Liver (tissue), 9 donors: ENCODE measurements around the gene MAMSTR. TPM values are rescaled to one million over a fixed set of nuclear protein-coding genes. Genes with fewer than 3 reads are reported as not detected.

ENCODE experiments used
- DNase-seq: peaks from one replicate; pipeline ENCODE4 v3.0.0-alpha.2; 2017; ENCODE audit warnings: low spot score
- H3K27ac ChIP-seq, 2 donors: one replicate each; pipeline ENCODE4 v1.7.0; 2013; ENCODE audit warnings: inconsistent platforms in 2 of 2, low read length in 2 of 2, control low read depth in 1 of 2, low read depth in 1 of 2, mild to moderate bottlenecking in 1 of 2
- H3K27me3 ChIP-seq, 4 donors: one replicate each; pipeline versions ENCODE4 v1.6.1 to v1.7.0; 2013; ENCODE audit warnings: low read length in 3 of 4, inconsistent platforms in 1 of 4, mild to moderate bottlenecking in 1 of 4, moderate library complexity in 1 of 4; ENCODE audit not compliant: control insufficient read depth in 4 of 4, insufficient read depth in 4 of 4
- H3K36me3 ChIP-seq, 4 donors: one replicate each; pipeline versions ENCODE4 v1.6.1 to v1.7.0; 2013; ENCODE audit warnings: low read length in 3 of 4, mild to moderate bottlenecking in 3 of 4, low read depth in 1 of 4, moderate library complexity in 1 of 4; ENCODE audit not compliant: control insufficient read depth in 4 of 4, insufficient read depth in 3 of 4
- H3K4me1 ChIP-seq, 4 donors: one replicate each; pipeline versions ENCODE4 v1.6.1 to v1.7.0; 2013; ENCODE audit warnings: low read length in 3 of 4, mild to moderate bottlenecking in 3 of 4, moderate library complexity in 1 of 4; ENCODE audit not compliant: control insufficient read depth in 4 of 4, insufficient read depth in 4 of 4
- H3K4me3 ChIP-seq, 3 donors: one replicate each; pipeline versions ENCODE4 v1.6.1 to v1.7.0; 2013; ENCODE audit warnings: low read length in 3 of 3, control low read depth in 1 of 3, low read depth in 1 of 3, mild to moderate bottlenecking in 1 of 3
- H3K9ac ChIP-seq, 2 donors: one replicate each; pipeline ENCODE4 v1.7.0; 2013; ENCODE audit warnings: low read length in 2 of 2, mild to moderate bottlenecking in 2 of 2, moderate library complexity in 2 of 2, control low read depth in 1 of 2, low read depth in 1 of 2
- H3K9me3 ChIP-seq, 4 donors: one replicate each; pipeline versions ENCODE4 v1.6.1 to v1.7.0; 2013; ENCODE audit warnings: low read length in 3 of 4; ENCODE audit not compliant: control insufficient read depth in 4 of 4
- CTCF ChIP-seq: fragments of 150-350 bp; IDR thresholded peaks from 2 replicates; pipeline ENCODE4 v1.5.1; 2017; ENCODE audit warnings: improper control_type of control experiment, low read depth, low read length; ENCODE audit not compliant: missing input control
- EGR1 ChIP-seq, 2 donors: IDR thresholded peaks; 2 replicates each; pipeline ENCODE4 v1.6.1; 2016 to 2018; ENCODE audit warnings: antibody characterized with exemption in 2 of 2, low read depth in 2 of 2
- FOXA1 ChIP-seq: IDR thresholded peaks from 2 replicates; pipeline ENCODE4 v1.6.1; 2016; ENCODE audit warnings: antibody characterized with exemption
- FOXA2 ChIP-seq: IDR thresholded peaks from 2 replicates; pipeline ENCODE4 v1.6.1; 2016; ENCODE audit warnings: antibody characterized with exemption
- GABPA ChIP-seq, 2 donors: IDR thresholded peaks in 1 of 2; conservative IDR thresholded peaks in 1 of 2; 2 replicates each; pipeline ENCODE4 v1.6.1; 2016; ENCODE audit warnings: antibody characterized with exemption in 2 of 2, mild to moderate bottlenecking in 1 of 2, moderate library complexity in 1 of 2
- HNF4A ChIP-seq, 2 donors: conservative IDR thresholded peaks; 2 replicates each; pipeline ENCODE4 v1.6.1; 2016; ENCODE audit warnings: antibody characterized with exemption in 2 of 2, mild to moderate bottlenecking in 2 of 2
- HNF4G ChIP-seq: IDR thresholded peaks from 2 replicates; pipeline ENCODE4 v1.6.1; 2016; ENCODE audit warnings: antibody characterized with exemption
- JUND ChIP-seq, 2 donors: IDR thresholded peaks; 2 replicates each; pipeline ENCODE4 v1.6.1; 2016; ENCODE audit warnings: antibody characterized with exemption in 2 of 2
- MAX ChIP-seq: IDR thresholded peaks from 2 replicates; pipeline ENCODE4 v1.6.1; 2016; ENCODE audit warnings: antibody characterized with exemption
- NR2F2 ChIP-seq: IDR thresholded peaks from 2 replicates; pipeline ENCODE4 v1.6.1; 2016; ENCODE audit warnings: antibody characterized with exemption
- RAD21 ChIP-seq, 2 donors: IDR thresholded peaks; 2 replicates each; pipeline ENCODE4 v1.6.1; 2016; ENCODE audit warnings: antibody characterized with exemption in 2 of 2, mild to moderate bottlenecking in 2 of 2
- REST ChIP-seq: IDR thresholded peaks from 2 replicates; pipeline ENCODE4 v1.6.1; 2016; ENCODE audit warnings: antibody characterized with exemption, mild to moderate bottlenecking
- RXRA ChIP-seq, 2 donors: IDR thresholded peaks; 2 replicates each; pipeline ENCODE4 v1.6.1; 2017 to 2018; ENCODE audit warnings: antibody characterized with exemption in 2 of 2, mild to moderate bottlenecking in 1 of 2
- SP1 ChIP-seq: IDR thresholded peaks from 2 replicates; pipeline ENCODE4 v1.6.1; 2018; ENCODE audit warnings: antibody characterized with exemption, mild to moderate bottlenecking
- TAF1 ChIP-seq: conservative IDR thresholded peaks from 2 replicates; pipeline ENCODE4 v1.6.1; 2016; ENCODE audit warnings: antibody characterized with exemption, mild to moderate bottlenecking
- YY1 ChIP-seq: IDR thresholded peaks from 2 replicates; pipeline ENCODE4 v1.6.1; 2016; ENCODE audit warnings: antibody characterized with exemption, mild to moderate bottlenecking
- ZBTB33 ChIP-seq: IDR thresholded peaks from 2 replicates; pipeline ENCODE4 v1.6.1; 2016; ENCODE audit warnings: antibody characterized with exemption
- WGBS: extraction: QIAGEN DNeasy Blood & Tissue Kit; methylation state at CpG from one replicate; pipeline ENCODE4 v1.1.7; 2013; 5-methylcytosine and 5-hydroxymethylcytosine counted together
- polyA plus RNA-seq, 2 donors: library from polyadenylated mRNA; stranded (reverse) in 1 of 2; unstranded in 1 of 2; fragments of 200-250 nt in 1 of 2; fragments of >200 nt in 1 of 2; fragmentation: Nextera tagmentation in 1 of 2; extraction: Ambion mirVana in 1 of 2; gene quantifications; one replicate each; pipeline versions ENCODE4 v1.2.1 to v1.2.3, GENCODE V29; 2013 to 2015
- total RNA-seq, 2 donors: library from RNA; depleted of rRNA; stranded (reverse); fragments of >200 nt; gene quantifications; one replicate each; pipeline ENCODE4 v1.2.3, GENCODE V29; 2014
- donor health status: healthy.
- donor health status: healthy.
- donor health status: healthy.
- donor health status: healthy.
- donor health status: healthy.

The MAMSTR gene
- total and polyA plus RNA-seq, 4 donors: 0.07 to 0.31 (median 0.09) TPM

- Histone ChIP-seq H3K9me3 (no peaks in the 10 kb centered on the region), H3K4me1 (peaks cover 2 to 9% (median 7%) of the 10 kb centered on the region in 4 donors), H3K4me3 (no peak overlapping the region), H3K36me3 (no peaks in the 10 kb centered on the region), H3K9ac (no peak overlapping the region), H3K27ac (no peak overlapping the region), H3K27me3 (no peaks in the 10 kb centered on the region)
- 47% methylated on average over 38 of the region's 38 CpGs for WGBS
- DNase-seq: peak; percentile 32
- TF ChIP-seq JUND (IDR thresholded peaks at IDR 0.05) (no peak), RXRA (IDR thresholded peaks at IDR 0.05) (no peak), EGR1 (IDR thresholded peaks at IDR 0.05; ENCODE audit: low read depth in 2 of 2) (no peak), SP1 (no peak), RAD21 (IDR thresholded peaks at IDR 0.05) (peak; percentile 42 to 47), HNF4G (no peak), FOXA1 (no peak), FOXA2 (no peak), TAF1 (no peak)
Observed at GRCh38 chr19:48735031-48735615, 15.6 kb upstream of the MAMSTR start.

GRCh38 chr19:48734625-48735024, 15.1 kb upstream of the MAMSTR start:
- H3K9me3 ChIP-seq: no peaks in the 10 kb centered on the region
- no peak overlapping the region for H3K4me3 ChIP-seq
- DNase-seq: no peak
- H3K27me3 ChIP-seq: no peaks in the 10 kb centered on the region
- no peak overlapping the region for H3K27ac ChIP-seq
- no peak overlapping the region for H3K9ac ChIP-seq
- no peak for TF ChIP-seq HNF4G
- TF ChIP-seq CTCF: no peak
- TF ChIP-seq GABPA (IDR thresholded peaks at IDR 0.05 in 1 of 2, conservative IDR thresholded peaks at IDR 0.05 in 1 of 2): no peak
- TF ChIP-seq FOXA1: no peak
- TF ChIP-seq NR2F2: no peak
- no peak for TF ChIP-seq SP1
- TF ChIP-seq HNF4A (conservative IDR thresholded peaks at IDR 0.05): no peak
- TF ChIP-seq FOXA2: no peak
- TF ChIP-seq TAF1: no peak
- TF ChIP-seq YY1: no peak
- no peak for TF ChIP-seq ZBTB33
- H3K4me1 ChIP-seq: peaks cover 2 to 9% (median 7%) of the 10 kb centered on the region in 4 donors
- H3K36me3 ChIP-seq: no peaks in the 10 kb centered on the region
- 96% methylated on average over 9 of the region's 9 CpGs for WGBS

GRCh38 chr19:48731452-48731851, 11.9 kb upstream of the MAMSTR start:
- WGBS: 86% methylated on average over 4 of the region's 4 CpGs
- no peak for DNase-seq
- no peak overlapping the region for H3K4me3 ChIP-seq
- no peaks in the 10 kb centered on the region for H3K36me3 ChIP-seq
- H3K27ac ChIP-seq: no peak overlapping the region
- peaks cover 0 to 6% (median 0%) of the 10 kb centered on the region in 4 donors for H3K4me1 ChIP-seq
- H3K9me3 ChIP-seq: no peaks in the 10 kb centered on the region
- H3K27me3 ChIP-seq: no peaks in the 10 kb centered on the region
- H3K9ac ChIP-seq: no peak overlapping the region
- TF ChIP-seq EGR1 (IDR thresholded peaks at IDR 0.05; ENCODE audit: low read depth in 2 of 2): no peak
- no peak for TF ChIP-seq HNF4A (conservative IDR thresholded peaks at IDR 0.05)
- TF ChIP-seq CTCF: no peak
- TF ChIP-seq FOXA2: no peak
- TF ChIP-seq REST: no peak
- no peak for TF ChIP-seq TAF1
- TF ChIP-seq MAX: no peak
- TF ChIP-seq SP1: no peak
- no peak for TF ChIP-seq GABPA (IDR thresholded peaks at IDR 0.05 in 1 of 2, conservative IDR thresholded peaks at IDR 0.05 in 1 of 2)
- no peak for TF ChIP-seq JUND (IDR thresholded peaks at IDR 0.05)
- TF ChIP-seq FOXA1: no peak
